Endothelial cell (in vitro differentiated cells): ENCODE results near the gene TREX2. TPM values are rescaled to one million over a fixed set of nuclear protein-coding genes. Genes with fewer than 3 reads are reported as not detected.

ENCODE experiments used
- DNase-seq: peaks from one replicate; pipeline ENCODE4 v3.0.0; 2021; ENCODE audit warnings: low spot score
- H3K27ac Mint-ChIP-seq: one replicate; pipeline ENCODE4 v1.8.0; 2021; ENCODE audit warnings: mixed read lengths, inconsistent platforms; ENCODE audit not compliant: unreplicated experiment
- H3K27me3 Mint-ChIP-seq: one replicate; pipeline ENCODE4 v1.8.0; 2021; ENCODE audit warnings: mild to moderate bottlenecking, moderate library complexity, mixed read lengths, inconsistent platforms; ENCODE audit not compliant: unreplicated experiment
- H3K36me3 Mint-ChIP-seq: one replicate; pipeline ENCODE4 v1.8.0; 2021; ENCODE audit warnings: mild to moderate bottlenecking, low read depth, mixed read lengths, inconsistent platforms; ENCODE audit not compliant: unreplicated experiment
- H3K4me1 Mint-ChIP-seq: one replicate; pipeline ENCODE4 v1.8.0; 2021; ENCODE audit warnings: mild to moderate bottlenecking, mixed read lengths, inconsistent platforms; ENCODE audit not compliant: unreplicated experiment
- H3K4me3 Mint-ChIP-seq: one replicate; pipeline ENCODE4 v1.8.0; 2021; ENCODE audit warnings: mild to moderate bottlenecking, mixed read lengths, inconsistent platforms; ENCODE audit not compliant: unreplicated experiment
- H3K9me3 Mint-ChIP-seq: one replicate; pipeline ENCODE4 v1.8.0; 2021; ENCODE audit warnings: mixed read lengths, inconsistent platforms; ENCODE audit not compliant: unreplicated experiment
- CTCF ChIP-seq: fragments of 200-600 bp; sonication (generic); IDR thresholded peaks from one replicate; pipeline ENCODE4 v1.5.0; 2021; ENCODE audit warnings: antibody characterized with exemption; ENCODE audit not compliant: unreplicated experiment
- total RNA-seq: library from RNA; stranded (reverse); fragmentation: NEBNext Ultra II Directional; extraction: Animal tissue kit (Norgen Biotek cat#: 25700); gene quantifications from one replicate; pipeline ENCODE4 v1.2.1, GENCODE V29; 2021; ENCODE audit not compliant: unreplicated experiment

The TREX2 gene
- total RNA-seq, 1 donor from 2014 or later = 1.5 TPM

- peaks cover 6% of the 10 kb centered on the region for H3K36me3 Mint-ChIP-seq
- no peak overlapping the region for H3K27ac Mint-ChIP-seq
- H3K4me3 Mint-ChIP-seq = no peak overlapping the region
- no peaks in the 10 kb centered on the region for H3K9me3 Mint-ChIP-seq
- DNase-seq = no peak
- peaks cover 8% of the 10 kb centered on the region for H3K27me3 Mint-ChIP-seq
- no peak for TF ChIP-seq CTCF
- H3K4me1 Mint-ChIP-seq = no peaks in the 10 kb centered on the region
Measured at GRCh38 chrX:153458476-153458875, 12.6 kb upstream of the TREX2 start.

- H3K4me1 Mint-ChIP-seq = no peaks in the 10 kb centered on the region
- H3K27me3 Mint-ChIP-seq = peaks cover 8% of the 10 kb centered on the region
- no peak overlapping the region for H3K27ac Mint-ChIP-seq
- no peaks in the 10 kb centered on the region for H3K9me3 Mint-ChIP-seq
- no peak for TF ChIP-seq CTCF
- H3K4me3 Mint-ChIP-seq = no peak overlapping the region
- no peak for DNase-seq
- peaks cover 6% of the 10 kb centered on the region for H3K36me3 Mint-ChIP-seq
Measured at GRCh38 chrX:153457827-153458466, 12.1 kb upstream of the TREX2 start.

GRCh38 chrX:153457136-153457825 lies 11.4 kb upstream of the TREX2 start:
- peaks cover 6% of the 10 kb centered on the region for H3K36me3 Mint-ChIP-seq

GRCh38 chrX:153456704-153457103 lies 10.8 kb upstream of the TREX2 start:
- peaks cover 2% of the 10 kb centered on the region for H3K36me3 Mint-ChIP-seq
- no peak overlapping the region for H3K4me3 Mint-ChIP-seq
- H3K27me3 Mint-ChIP-seq = peaks cover 5% of the 10 kb centered on the region
- H3K27ac Mint-ChIP-seq = no peak overlapping the region
- DNase-seq = no peak
- H3K4me1 Mint-ChIP-seq = no peaks in the 10 kb centered on the region
- H3K9me3 Mint-ChIP-seq = no peaks in the 10 kb centered on the region
- no peak for TF ChIP-seq CTCF

More at GRCh38 chrX:153457136-153457825, 11.4 kb upstream of the TREX2 start:
- H3K27me3 Mint-ChIP-seq = peaks cover 8% of the 10 kb centered on the region
- H3K4me3 Mint-ChIP-seq = no peak overlapping the region
- TF ChIP-seq CTCF = no peak
- H3K9me3 Mint-ChIP-seq = no peaks in the 10 kb centered on the region
- no peak for DNase-seq
- H3K4me1 Mint-ChIP-seq = no peaks in the 10 kb centered on the region
- H3K27ac Mint-ChIP-seq = no peak overlapping the region

GRCh38 chrX:153456161-153456560 lies 10.3 kb upstream of the TREX2 start:
- no peaks in the 10 kb centered on the region for H3K9me3 Mint-ChIP-seq
- TF ChIP-seq CTCF = no peak
- H3K27me3 Mint-ChIP-seq = peaks cover 2% of the 10 kb centered on the region
- no peak overlapping the region for H3K4me3 Mint-ChIP-seq
- H3K36me3 Mint-ChIP-seq = no peaks in the 10 kb centered on the region
- no peaks in the 10 kb centered on the region for H3K4me1 Mint-ChIP-seq
- no peak for DNase-seq
- H3K27ac Mint-ChIP-seq = no peak overlapping the region
